WTC11 (cell line): ENCODE measurements around the gene FETUB.

Experiments used
- CREB1 ChIP-seq: sonication (generic); formaldehyde crosslinking; IDR thresholded peaks from 2 replicates; pipeline ENCODE4 v1.8.0; 2023; ENCODE audit warnings: mild to moderate bottlenecking, missing genetic modification reagents
- CREM ChIP-seq: sonication (generic); formaldehyde crosslinking; IDR thresholded peaks from 2 replicates; pipeline ENCODE4 v1.8.1; 2022; ENCODE audit warnings: mild to moderate bottlenecking, missing genetic modification reagents, moderate library complexity
- CTCF ChIP-seq: fragments of 200-600 bp; IDR thresholded peaks from 2 replicates; pipeline ENCODE4 v1.8.0; 2022; ENCODE audit warnings: antibody characterized with exemption
- E2F5 ChIP-seq: sonication (generic); formaldehyde crosslinking; IDR thresholded peaks from 2 replicates; pipeline ENCODE4 v1.8.1; 2022; ENCODE audit warnings: mild to moderate bottlenecking, moderate library complexity, missing genetic modification reagents
- ESRRA ChIP-seq: sonication (generic); formaldehyde crosslinking; IDR thresholded peaks from 2 replicates; pipeline ENCODE4 v1.8.1; 2022; ENCODE audit warnings: mild to moderate bottlenecking, missing genetic modification reagents, borderline replicate concordance
- JUN ChIP-seq: sonication (generic); formaldehyde crosslinking; IDR thresholded peaks from 2 replicates; pipeline ENCODE4 v1.8.0; 2023; ENCODE audit warnings: mild to moderate bottlenecking, missing genetic modification reagents
- TEAD1 ChIP-seq: sonication (generic); formaldehyde crosslinking; IDR thresholded peaks from 2 replicates; pipeline ENCODE4 v1.8.0; 2022; ENCODE audit warnings: mild to moderate bottlenecking, missing genetic modification reagents
- USF1 ChIP-seq: sonication (generic); formaldehyde crosslinking; IDR thresholded peaks from 2 replicates; pipeline ENCODE4 v1.8.0; 2022; ENCODE audit warnings: mild to moderate bottlenecking, missing genetic modification reagents
- USF2 ChIP-seq: sonication (generic); formaldehyde crosslinking; IDR thresholded peaks from 2 replicates; pipeline ENCODE4 v1.8.1; 2023; ENCODE audit warnings: mild to moderate bottlenecking, missing genetic modification reagents, moderate library complexity

- TF ChIP-seq E2F5 (CRISPR knock-in tag) (no peak), CTCF (no peak), USF2 (CRISPR knock-in tag) (no peak), JUN (CRISPR knock-in tag) (no peak), CREM (CRISPR knock-in tag) (no peak), TEAD1 (CRISPR knock-in tag) (no peak), ESRRA (no peak), USF1 (CRISPR knock-in tag) (no peak), CREB1 (CRISPR knock-in tag) (no peak)
Observed at GRCh38 chr3:186614266-186614596, 26.0 kb upstream of the FETUB start.
